Lung (tissue), 16 donors: ENCODE measurements around the gene GPM6B. TPM values are rescaled to one million over a fixed set of nuclear protein-coding genes. Genes with fewer than 3 reads are reported as not detected.
A peak's percentile ranks its signal among the peaks of the same experiment; 100 is the strongest.

Experiments
- ATAC-seq: fragments of 200-7000 bp; cut with Tn5 transposase; one replicate; pipeline ENCODE4 v1.9.1; 2020; ENCODE audit warnings: moderate number of reproducible peaks; ENCODE audit not compliant: insufficient read depth, low FRiP score
- DNase-seq, 3 donors: peaks; one replicate each; pipeline ENCODE4 v3.0.0-alpha.2; 2013 to 2017
- H3K27ac ChIP-seq, 2 donors: one replicate each; pipeline ENCODE4 v1.5.1; 2013; ENCODE audit warnings: mild to moderate bottlenecking in 2 of 2, moderate library complexity in 2 of 2, control low read depth in 1 of 2, inconsistent platforms in 1 of 2, low read depth in 1 of 2, low read length in 1 of 2
- H3K27me3 ChIP-seq, 3 donors: one replicate each; pipeline ENCODE4 v1.5.1; 2013; ENCODE audit warnings: low read length in 2 of 3; ENCODE audit not compliant: control insufficient read depth in 3 of 3, insufficient read depth in 3 of 3
- H3K36me3 ChIP-seq, 4 donors: one replicate each; pipeline ENCODE4 v1.5.1; 2013; ENCODE audit warnings: low read length in 4 of 4, mild to moderate bottlenecking in 1 of 4, moderate library complexity in 1 of 4; ENCODE audit not compliant: control insufficient read depth in 4 of 4, insufficient read depth in 4 of 4
- H3K4me1 ChIP-seq, 5 donors: one replicate each; pipeline ENCODE4 v1.5.1; 2013; ENCODE audit warnings: low read length in 5 of 5, mild to moderate bottlenecking in 2 of 5, moderate library complexity in 1 of 5; ENCODE audit not compliant: control insufficient read depth in 5 of 5, insufficient read depth in 5 of 5
- H3K4me3 ChIP-seq: one replicate; pipeline ENCODE4 v1.5.1; 2013; ENCODE audit warnings: mild to moderate bottlenecking, control low read depth, moderate library complexity
- H3K9ac ChIP-seq, 2 donors: one replicate each; pipeline ENCODE4 v1.5.1; 2013; ENCODE audit warnings: low read length in 2 of 2, control low read depth in 1 of 2; ENCODE audit not compliant: insufficient read depth in 1 of 2
- H3K9me3 ChIP-seq, 4 donors: one replicate each; pipeline ENCODE4 v1.5.1; 2013; ENCODE audit warnings: low read length in 3 of 4, mild to moderate bottlenecking in 1 of 4, moderate library complexity in 1 of 4; ENCODE audit not compliant: control insufficient read depth in 4 of 4, insufficient read depth in 3 of 4
- CTCF ChIP-seq: IDR thresholded peaks from 2 replicates; pipeline ENCODE4 v1.5.1; 2012; ENCODE audit warnings: mild to moderate bottlenecking; ENCODE audit errors: control extremely low read depth, extremely low read depth
- WGBS, 2 donors: extraction: QIAGEN DNeasy Blood & Tissue Kit; methylation state at CpG; one replicate each; pipeline ENCODE4 v1.1.7; 2013; 5-methylcytosine and 5-hydroxymethylcytosine counted together
- long read RNA-seq, 5 donors: transcript quantifications; one replicate each; lab custom pipeline, GENCODE V29; 2026
- polyA plus RNA-seq, 2 donors: library from polyadenylated mRNA; stranded (reverse); fragments of 200-250 nt; gene quantifications; one replicate each; pipeline ENCODE4 v1.2.1, GENCODE V29; 2013
- total RNA-seq, 2 donors: library from RNA; depleted of rRNA in 1 of 2; stranded (reverse); fragments of >200 nt in 1 of 2; gene quantifications; one replicate each; pipeline ENCODE4 v1.2.1, GENCODE V29; 2014 to 2021
- donor health status: control.
- donor health status: control.
- donor health status: Bipolar disorder and iron deficiency.
- donor health status: healthy.
- donor health status: DM: yes; HTN: yes; CAD: no.

Gene GPM6B
- 10 to 100 TPM; 13.4 to 18.0 TPM for total RNA-seq
- 1 to 10 TPM; 3.9 to 5.5 TPM for polyA plus RNA-seq
- long read RNA-seq, donor 1, transcript GPM6B-205 (7 exons, 3,957 nt): major isoform, 7 of 7 reads
- long read RNA-seq, donor 1, partial matches to known transcripts: 0 of 7 reads
- long read RNA-seq, donor 1, other reads (novel, unspliced or antisense): 0 of 7 reads
- long read RNA-seq, donor 2: 0 reads
- long read RNA-seq, donor 3, partial matches to known transcripts: 9 of 12 reads
- long read RNA-seq, donor 3, other reads (novel, unspliced or antisense): 0 of 12 reads
- long read RNA-seq, donor 4, partial matches to known transcripts: 0 of 1 reads
- long read RNA-seq, donor 4, other reads (novel, unspliced or antisense): 0 of 1 reads
- long read RNA-seq, donor 5, transcript GPM6B-205 (7 exons, 3,957 nt): major isoform, 11 of 27 reads
- long read RNA-seq, donor 5, partial matches to known transcripts: 15 of 27 reads
- long read RNA-seq, donor 5, other reads (novel, unspliced or antisense): 0 of 27 reads

GRCh38 chrX:13816643-13817627 lies at the start of gene GPM6B:
GPM6B (minus strand) TSS chrX:13817093; CDS start chrX:13816904, 189 bp downstream.
- Histone ChIP-seq H3K4me3 (no peak within 1 kb of the TSS), H3K9ac (no peak within 1 kb of the TSS), H3K27me3 (peaks cover 0 to 68% (median 29%) of the 10 kb centered on the region in 3 donors), H3K4me1 (no peaks in the 10 kb centered on the region), H3K9me3 (no peaks in the 10 kb centered on the region), H3K27ac (no peak within 1 kb of the TSS), H3K36me3 (no peaks in the 10 kb centered on the region)
- WGBS, 2 donors: 33 to 64% methylated on average over 18 to 19 of the region's 19 CpGs
- DNase-seq (peak in 2 of 3 donors; percentile 13 to 23), ATAC-seq (no peak)
- TF ChIP-seq CTCF: no peak

- Histone ChIP-seq H3K4me1 (peaks cover 0 to 3% (median 0%) of the 10 kb centered on the region in 5 donors), H3K27me3 (peaks cover 0 to 40% (median 11%) of the 10 kb centered on the region in 3 donors), H3K4me3 (no peak overlapping the region), H3K27ac (no peak overlapping the region), H3K9me3 (no peaks in the 10 kb centered on the region), H3K9ac (no peak overlapping the region), H3K36me3 (no peaks in the 10 kb centered on the region)
- 62 to 67% methylated on average over 7 of the region's 7 CpGs for WGBS, 2 donors
- DNase-seq (no peak), ATAC-seq (no peak)
- TF ChIP-seq CTCF: no peak
Measured at GRCh38 chrX:13864264-13864663, 47.4 kb upstream of the GPM6B start.

GRCh38 chrX:13863324-13863723 lies 46.4 kb upstream of the GPM6B start:
- ATAC-seq: no peak
- H3K27ac ChIP-seq: no peak overlapping the region

More at GRCh38 chrX:13863324-13863723, 46.4 kb upstream of the GPM6B start:
- no peak for DNase-seq
- TF ChIP-seq CTCF: no peak
- H3K9ac ChIP-seq: no peak overlapping the region
- peaks cover 0 to 46% (median 6%) of the 10 kb centered on the region in 3 donors for H3K27me3 ChIP-seq
- peaks cover 0 to 3% (median 0%) of the 10 kb centered on the region in 5 donors for H3K4me1 ChIP-seq
- H3K4me3 ChIP-seq: no peak overlapping the region
- H3K9me3 ChIP-seq: no peaks in the 10 kb centered on the region
- 70 to 93% methylated on average over 3 of the region's 3 CpGs for WGBS, 2 donors
- no peaks in the 10 kb centered on the region for H3K36me3 ChIP-seq
